Epithelial cell of esophagus (primary cell): ENCODE results near the gene FAM120A.

Experiments used
- DNase-seq: peaks from one replicate; pipeline ENCODE4 v3.0.0; 2010; ENCODE audit warnings: low read depth
- H3K4me3 ChIP-seq: 2 replicates; pipeline ENCODE4 v1.5.1; 2011; ENCODE audit warnings: mild to moderate bottlenecking, low read length, control low read depth
- CTCF ChIP-seq: IDR thresholded peaks from 2 replicates; pipeline ENCODE4 v1.5.1; 2011; ENCODE audit warnings: low read depth, mild to moderate bottlenecking, low read length, control low read depth, inconsistent platforms; ENCODE audit not compliant: insufficient read depth; ENCODE audit errors: missing control alignments

FAM120A gene

DNA sequence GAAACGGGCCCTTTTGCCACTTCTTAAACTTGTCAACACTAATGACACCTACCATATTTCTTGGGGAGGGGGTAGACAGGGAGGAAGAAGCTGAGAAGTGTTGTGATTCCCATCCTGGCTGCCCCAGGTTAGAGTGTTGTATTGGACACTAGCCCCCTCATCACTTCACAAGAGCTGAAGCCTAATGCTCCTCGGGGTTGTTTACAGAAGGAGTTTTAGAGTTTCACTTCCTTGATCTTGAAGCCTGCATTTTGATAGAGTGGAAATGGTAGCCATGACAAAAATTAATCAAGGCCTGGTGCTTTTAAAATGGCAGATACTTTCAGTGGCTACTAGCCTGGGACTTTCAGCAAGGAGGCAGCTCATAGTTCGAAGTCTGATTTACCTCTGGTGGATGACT is 12.9 kb downstream of the FAM120A start:
- TF ChIP-seq CTCF: no peak
- DNase-seq: no peak
- H3K4me3 ChIP-seq: no peak overlapping the region

- H3K4me3 ChIP-seq: no peak overlapping the region
- no peak for TF ChIP-seq CTCF
- no peak for DNase-seq
Observed at GRCh38 chr9:93464876-93465275, 13.4 kb downstream of the FAM120A start.

- no peak overlapping the region for H3K4me3 ChIP-seq
- no peak for DNase-seq
- TF ChIP-seq CTCF: no peak
Observed at GRCh38 chr9:93465855-93466254, 14.4 kb downstream of the FAM120A start.

DNA sequence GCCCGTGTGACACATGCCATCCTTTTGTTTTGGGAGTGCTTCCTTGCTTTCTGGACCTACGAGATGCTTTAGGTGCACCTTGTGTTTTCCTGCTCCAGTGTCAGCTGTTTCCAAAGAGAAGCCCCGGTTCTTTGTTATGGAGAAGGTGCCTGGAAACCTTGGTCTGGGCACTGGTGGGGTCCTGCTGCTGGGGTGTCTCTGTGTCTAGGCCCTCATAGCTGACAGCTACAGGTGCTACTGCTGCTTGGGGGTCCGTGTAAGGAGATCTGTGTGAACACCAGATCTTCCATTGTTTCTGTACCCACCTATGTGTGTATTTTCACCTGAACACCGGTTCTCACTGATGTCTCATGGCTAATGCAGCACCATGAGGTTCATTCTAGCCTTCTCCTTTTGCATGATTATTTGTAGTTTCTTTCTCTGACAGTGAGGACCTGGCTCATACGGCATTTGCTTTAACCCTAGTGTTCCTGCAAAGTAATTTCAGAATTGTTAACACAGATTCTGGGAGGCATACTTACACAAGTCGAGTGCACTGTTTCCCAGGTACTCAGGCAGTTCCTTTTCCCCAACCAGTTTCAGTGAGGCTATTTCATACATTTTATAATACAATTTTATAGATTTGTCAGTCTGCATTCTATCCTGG is 15.1 kb downstream of the FAM120A start:
- no peak for TF ChIP-seq CTCF
- DNase-seq: no peak

DNA sequence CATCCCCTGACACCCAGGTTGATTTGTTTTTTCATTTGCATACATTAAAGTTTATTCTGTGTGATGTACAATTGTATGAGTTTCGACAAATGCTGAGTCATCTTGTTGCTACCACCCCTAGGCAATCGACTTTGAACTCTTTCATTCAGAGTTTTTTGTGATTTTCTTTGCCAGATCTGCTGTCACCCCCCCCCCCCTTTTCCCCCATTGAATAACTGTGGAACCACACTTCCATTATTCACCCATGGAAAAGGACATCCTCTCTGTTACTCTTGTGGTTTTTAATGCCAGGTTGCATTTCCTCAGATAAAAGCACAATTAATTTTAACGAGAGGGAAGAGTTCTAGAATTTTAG is 15.6 kb downstream of the FAM120A start:
- no peak overlapping the region for H3K4me3 ChIP-seq
- no peak for TF ChIP-seq CTCF
- peak; percentile 52 for DNase-seq

More for the DNA sequence above, 15.1 kb downstream of the FAM120A start:
- H3K4me3 ChIP-seq: no peak overlapping the region

- no peak overlapping the region for H3K4me3 ChIP-seq
- no peak for TF ChIP-seq CTCF
- DNase-seq: peak; percentile 29
Observed at GRCh38 chr9:93467462-93467861, 16.0 kb downstream of the FAM120A start.

DNA sequence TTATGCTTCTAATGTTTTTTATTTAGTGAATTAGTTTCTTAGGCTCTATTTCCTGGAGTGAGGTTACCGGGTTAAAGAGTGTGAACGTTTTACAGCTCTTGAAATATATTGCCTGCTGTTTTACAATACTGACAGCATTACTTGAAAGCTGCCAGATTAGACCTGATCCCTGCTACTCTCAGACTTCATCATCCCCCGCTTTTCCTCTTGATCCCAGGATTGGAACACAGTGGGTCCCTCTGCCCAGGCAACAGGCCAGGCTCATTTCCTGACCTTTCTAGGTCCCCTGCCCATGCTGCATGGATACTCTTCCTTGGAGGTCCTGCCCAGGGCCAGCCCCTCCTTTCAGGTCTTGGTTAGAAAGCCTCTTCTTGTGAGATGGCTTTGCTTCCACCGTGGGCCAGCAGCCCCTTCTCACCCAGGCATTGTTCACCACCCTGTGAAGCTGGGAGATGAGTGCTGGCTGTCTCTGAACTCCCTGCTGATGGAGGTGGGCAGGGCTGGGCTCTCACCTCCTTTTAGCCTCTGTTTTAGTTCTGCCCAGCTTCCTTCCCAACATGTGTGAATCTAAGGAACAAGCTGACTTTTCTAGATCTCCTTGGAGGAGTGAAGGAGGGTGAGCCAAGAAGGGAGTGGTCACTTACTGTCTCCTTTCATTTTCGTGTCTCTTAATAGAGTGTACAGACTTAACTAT is 17.4 kb downstream of the FAM120A start:
- peak; percentile 16 for DNase-seq
- TF ChIP-seq CTCF: no peak
- no peak overlapping the region for H3K4me3 ChIP-seq
